DND-41 (cell line): ENCODE measurements around the gene SMARCC1.

Source experiments
- EZH2 ChIP-seq: IDR thresholded peaks from 3 replicates; pipeline ENCODE4 v1.6.1; 2012; ENCODE audit warnings: borderline replicate concordance, low read depth, mild to moderate bottlenecking, moderate library complexity, low read length, inconsistent platforms; ENCODE audit not compliant: severe bottlenecking
- TF ChIP-seq, protein P1 (sequence below): IDR thresholded peaks from 2 replicates; pipeline ENCODE4 v1.5.1; 2012; ENCODE audit warnings: borderline replicate concordance, low read length, moderate library complexity, mild to moderate bottlenecking; ENCODE audit not compliant: poor library complexity, severe bottlenecking; ENCODE audit errors: extremely low read depth

DNA sequence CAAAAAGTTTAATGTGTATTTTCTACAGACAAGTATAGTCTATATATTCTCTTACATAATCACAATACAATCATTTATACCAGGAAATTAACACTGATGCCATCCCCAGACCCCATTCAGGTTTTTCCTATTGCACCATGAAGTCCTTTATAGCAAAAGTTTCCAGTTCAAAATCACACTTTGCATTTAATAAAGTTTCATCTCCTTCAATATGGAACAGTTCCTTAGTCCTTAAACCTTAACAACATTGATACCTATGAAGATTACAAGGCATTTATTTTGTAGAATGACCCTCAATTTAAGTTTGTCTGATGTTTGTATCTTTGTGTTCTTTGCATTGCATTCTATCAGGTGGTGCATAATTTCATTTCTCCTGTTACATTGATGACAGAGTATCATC lies 2.0 kb upstream of the SMARCC1 start:
- TF ChIP-seq, protein P1, sequence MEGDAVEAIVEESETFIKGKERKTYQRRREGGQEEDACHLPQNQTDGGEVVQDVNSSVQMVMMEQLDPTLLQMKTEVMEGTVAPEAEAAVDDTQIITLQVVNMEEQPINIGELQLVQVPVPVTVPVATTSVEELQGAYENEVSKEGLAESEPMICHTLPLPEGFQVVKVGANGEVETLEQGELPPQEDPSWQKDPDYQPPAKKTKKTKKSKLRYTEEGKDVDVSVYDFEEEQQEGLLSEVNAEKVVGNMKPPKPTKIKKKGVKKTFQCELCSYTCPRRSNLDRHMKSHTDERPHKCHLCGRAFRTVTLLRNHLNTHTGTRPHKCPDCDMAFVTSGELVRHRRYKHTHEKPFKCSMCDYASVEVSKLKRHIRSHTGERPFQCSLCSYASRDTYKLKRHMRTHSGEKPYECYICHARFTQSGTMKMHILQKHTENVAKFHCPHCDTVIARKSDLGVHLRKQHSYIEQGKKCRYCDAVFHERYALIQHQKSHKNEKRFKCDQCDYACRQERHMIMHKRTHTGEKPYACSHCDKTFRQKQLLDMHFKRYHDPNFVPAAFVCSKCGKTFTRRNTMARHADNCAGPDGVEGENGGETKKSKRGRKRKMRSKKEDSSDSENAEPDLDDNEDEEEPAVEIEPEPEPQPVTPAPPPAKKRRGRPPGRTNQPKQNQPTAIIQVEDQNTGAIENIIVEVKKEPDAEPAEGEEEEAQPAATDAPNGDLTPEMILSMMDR = no peak
- no peak for TF ChIP-seq EZH2
